ENCODE results near the gene POMT1. TPM values are rescaled to one million over a fixed set of nuclear protein-coding genes. Genes with fewer than 3 reads are reported as not detected.
A peak's percentile ranks its signal among the peaks of the same experiment; 100 is the strongest.

Gene POMT1
- total RNA-seq, 2 experiments from 2014 or later: 4.7 to 27.1 TPM

- no peaks in the 10 kb centered on the region for H3K4me1 ChIP-seq (ENCODE audit: insufficient read depth, low read length, poor library complexity, severe bottlenecking)
Observed at GRCh38 chr9:131503626-131504465, 1.1 kb downstream of the POMT1 start.

GRCh38 chr9:131505012-131505411, 2.3 kb downstream of the POMT1 start:
- POLR2A ChIA-PET: no interaction called here
- TF ChIP-seq EZH2phosphoT487 (IDR thresholded peaks at IDR 0.05; ENCODE audit: borderline replicate concordance, low read depth, low read length) (no peak), CTCF (conservative IDR thresholded peaks at IDR 0.05; ENCODE audit: low read length) (no peak)
- Histone ChIP-seq H2AFZ (ENCODE audit: low read length) (no peak overlapping the region), H3K36me3 (ENCODE audit: insufficient read depth, low read length) (peaks cover 20% of the 10 kb centered on the region), H3K79me2 (ENCODE audit: insufficient read depth, low read depth, low read length) (no peaks in the 10 kb centered on the region), H3K4me1 (ENCODE audit: insufficient read depth, low read length, poor library complexity, severe bottlenecking) (no peaks in the 10 kb centered on the region), H3K9me3 (ENCODE audit: low read length) (no peaks in the 10 kb centered on the region), H3K4me3 (ENCODE audit: low read depth, low read length, poor library complexity, severe bottlenecking) (no peak overlapping the region), H3K27ac (ENCODE audit: low read depth, low read length, poor library complexity, severe bottlenecking) (no peak overlapping the region), H3K9me2 (ENCODE audit: insufficient read depth, low read length) (no peaks in the 10 kb centered on the region), H3K4me2 (ENCODE audit: low read length) (no peak overlapping the region), H4K20me1 (ENCODE audit: insufficient read depth, low read length) (no peaks in the 10 kb centered on the region)
- DNase-seq (ENCODE audit: low spot score): no peak
- CTCF ChIA-PET (ENCODE audit: unreplicated experiment): no interaction called here
- no TSS peak for BruUV-seq (replicated peaks)
- intact Hi-C loops (cut with micrococcal nuclease; ENCODE audit: unreplicated experiment): no loop called here

More at GRCh38 chr9:131503626-131504465, 1.1 kb downstream of the POMT1 start:
- ChIA-PET CTCF (ENCODE audit: unreplicated experiment) (interaction anchor here (0.5 kb wide), 1 partner anchor 59 kb away, joined by 5 read pairs; no protein-coding TSS in a partner anchor), POLR2A (interaction anchor here (1.0 kb wide), 1 partner anchor 9 kb away, joined by 3 read pairs; no protein-coding TSS in a partner anchor)
- intact Hi-C loops (cut with micrococcal nuclease; ENCODE audit: unreplicated experiment): no loop called here
- Histone ChIP-seq H4K20me1 (ENCODE audit: insufficient read depth, low read length) (no peaks in the 10 kb centered on the region), H3K9me3 (ENCODE audit: low read length) (no peaks in the 10 kb centered on the region), H3K27ac (ENCODE audit: low read depth, low read length, poor library complexity, severe bottlenecking) (no peak overlapping the region), H3K79me2 (ENCODE audit: insufficient read depth, low read depth, low read length) (no peaks in the 10 kb centered on the region), H3K36me3 (ENCODE audit: insufficient read depth, low read length) (peaks cover 30% of the 10 kb centered on the region), H3K9me2 (ENCODE audit: insufficient read depth, low read length) (no peaks in the 10 kb centered on the region), H3K4me3 (ENCODE audit: low read depth, low read length, poor library complexity, severe bottlenecking) (no peak overlapping the region), H2AFZ (ENCODE audit: low read length) (no peak overlapping the region), H3K4me2 (ENCODE audit: low read length) (peak overlapping the region; percentile 28; the same call in 1 of the 2 replicates)
- no peak for DNase-seq (ENCODE audit: low spot score)
- TF ChIP-seq EZH2phosphoT487 (IDR thresholded peaks at IDR 0.05; ENCODE audit: borderline replicate concordance, low read depth, low read length) (no peak), CTCF (conservative IDR thresholded peaks at IDR 0.05; ENCODE audit: low read length) (no peak)
- no TSS peak for BruUV-seq (replicated peaks)

GRCh38 chr9:131511416-131511815, 8.7 kb downstream of the POMT1 start:
- POLR2A ChIA-PET: no interaction called here

More at GRCh38 chr9:131511416-131511815, 8.7 kb downstream of the POMT1 start:
- DNase-seq (ENCODE audit: low spot score): no peak
- peaks cover 58% of the 10 kb centered on the region for H3K36me3 ChIP-seq (ENCODE audit: insufficient read depth, low read length)
- H3K27ac ChIP-seq (ENCODE audit: low read depth, low read length, poor library complexity, severe bottlenecking): no peak overlapping the region
- CTCF ChIA-PET (ENCODE audit: unreplicated experiment): interaction anchor here (0.6 kb wide), 1 partner anchor 20 kb away, joined by 6 read pairs; no protein-coding TSS in a partner anchor
- no TSS peak for BruUV-seq (replicated peaks)
- no peak overlapping the region for H3K4me3 ChIP-seq (ENCODE audit: low read depth, low read length, poor library complexity, severe bottlenecking)
- no peak overlapping the region for H2AFZ ChIP-seq (ENCODE audit: low read length)
- H4K20me1 ChIP-seq (ENCODE audit: insufficient read depth, low read length): no peaks in the 10 kb centered on the region
- intact Hi-C loops (cut with micrococcal nuclease; ENCODE audit: unreplicated experiment): no loop called here
- no peak overlapping the region for H3K4me2 ChIP-seq (ENCODE audit: low read length)
- H3K4me1 ChIP-seq (ENCODE audit: insufficient read depth, low read length, poor library complexity, severe bottlenecking): peaks cover 7% of the 10 kb centered on the region
- TF ChIP-seq EZH2phosphoT487 (IDR thresholded peaks at IDR 0.05; ENCODE audit: borderline replicate concordance, low read depth, low read length) (no peak), CTCF (conservative IDR thresholded peaks at IDR 0.05; ENCODE audit: low read length) (no peak)
- H3K79me2 ChIP-seq (ENCODE audit: insufficient read depth, low read depth, low read length): no peaks in the 10 kb centered on the region
- H3K9me2 ChIP-seq (ENCODE audit: insufficient read depth, low read length): no peaks in the 10 kb centered on the region
- H3K9me3 ChIP-seq (ENCODE audit: low read length): no peaks in the 10 kb centered on the region
